Loucy (cell line): Measurements from ENCODE around the gene EFCAB13.

Source experiments
- H2AFZ ChIP-seq: fragments of 200-600 bp; sonication (generic); 2 replicates; pipeline ENCODE4 v1.6.0; 2016; ENCODE audit warnings: antibody characterized with exemption, mild to moderate bottlenecking, low read length, moderate library complexity
- H3F3A ChIP-seq: fragments of 200-600 bp; 2 replicates; pipeline ENCODE4 v1.6.0; 2016; ENCODE audit warnings: antibody characterized with exemption, low read depth, mild to moderate bottlenecking
- H3K27me3 ChIP-seq: fragments of 200-600 bp; sonication (generic); 2 replicates; pipeline ENCODE4 v1.6.1; 2014; ENCODE audit warnings: low read length, mild to moderate bottlenecking; ENCODE audit not compliant: insufficient read depth, poor library complexity, severe bottlenecking
- H3K36me3 ChIP-seq: fragments of 200-600 bp; sonication (generic); 2 replicates; pipeline ENCODE4 v1.6.1; 2016; ENCODE audit warnings: low read length; ENCODE audit not compliant: insufficient read depth
- H3K4me1 ChIP-seq: fragments of 200-600 bp; sonication (generic); 2 replicates; pipeline ENCODE4 v1.5.1; 2014; ENCODE audit warnings: low read length, mild to moderate bottlenecking; ENCODE audit not compliant: insufficient read depth, poor library complexity, severe bottlenecking
- H3K4me2 ChIP-seq: fragments of 200-600 bp; sonication (generic); 2 replicates; pipeline ENCODE4 v1.6.0; 2014; ENCODE audit warnings: antibody characterized with exemption, low read length, low read depth, mild to moderate bottlenecking; ENCODE audit not compliant: poor library complexity, severe bottlenecking
- H3K4me3 ChIP-seq: fragments of 200-600 bp; sonication (generic); 2 replicates; pipeline ENCODE4 v1.5.1; 2014; ENCODE audit warnings: low read length, mild to moderate bottlenecking, mixed read lengths; ENCODE audit not compliant: poor library complexity, severe bottlenecking
- H3K79me2 ChIP-seq: fragments of 200-600 bp; sonication (generic); 2 replicates; pipeline ENCODE4 v1.6.1; 2014; ENCODE audit warnings: low read length; ENCODE audit not compliant: insufficient read depth
- H3K9ac ChIP-seq: fragments of 200-600 bp; sonication (generic); 2 replicates; pipeline ENCODE4 v1.6.0; 2014; ENCODE audit warnings: mild to moderate bottlenecking, low read depth, low read length, moderate library complexity; ENCODE audit not compliant: poor library complexity, severe bottlenecking
- H3K9me2 ChIP-seq: fragments of 200-600 bp; sonication (generic); replicated peaks from 2 replicates; pipeline ENCODE4 v1.6.1; 2016; ENCODE audit warnings: low read depth, low read length, mixed read lengths
- H3K9me3 ChIP-seq: fragments of 200-600 bp; sonication (generic); 2 replicates; pipeline ENCODE4 v1.6.1; 2014; ENCODE audit warnings: mild to moderate bottlenecking, antibody characterized with exemption, low read length, low read depth; ENCODE audit not compliant: insufficient read depth
- H4K20me1 ChIP-seq: fragments of 200-600 bp; sonication (generic); 2 replicates; pipeline ENCODE4 v1.6.0; 2014; ENCODE audit warnings: antibody characterized with exemption, low read length, mild to moderate bottlenecking; ENCODE audit not compliant: insufficient read depth, poor library complexity, severe bottlenecking
- CTCF ChIP-seq: fragments of 200-600 bp; sonication (generic); conservative IDR thresholded peaks from 2 replicates; pipeline ENCODE4 v1.5.1; 2014; ENCODE audit warnings: mild to moderate bottlenecking, antibody characterized with exemption, low read length
- EZH2phosphoT487 ChIP-seq: fragments of 200-600 bp; IDR thresholded peaks from 2 replicates; pipeline ENCODE4 v1.6.1; 2018; ENCODE audit warnings: antibody characterized with exemption, mild to moderate bottlenecking, moderate library complexity, borderline replicate concordance

Gene EFCAB13

GRCh38 chr17:47280072-47280811 is 43.5 kb upstream of the EFCAB13 start:
- Histone ChIP-seq H3K27me3 (no peaks in the 10 kb centered on the region), H3K9me2 (no peaks in the 10 kb centered on the region), H3K4me2 (no peak overlapping the region), H2AFZ (no peak overlapping the region), H3K36me3 (no peaks in the 10 kb centered on the region), H3K9ac (no peak overlapping the region), H4K20me1 (no peaks in the 10 kb centered on the region), H3K4me3 (no peak overlapping the region), H3F3A (no peaks in the 10 kb centered on the region), H3K9me3 (no peaks in the 10 kb centered on the region), H3K79me2 (no peaks in the 10 kb centered on the region), H3K4me1 (no peaks in the 10 kb centered on the region)
- no peak for TF ChIP-seq EZH2phosphoT487
- no peak for TF ChIP-seq CTCF

- no peaks in the 10 kb centered on the region for H4K20me1 ChIP-seq
- H3K79me2 ChIP-seq: no peaks in the 10 kb centered on the region
- peaks cover 1% of the 10 kb centered on the region for H3K4me1 ChIP-seq
- no peaks in the 10 kb centered on the region for H3K9me2 ChIP-seq
- no peaks in the 10 kb centered on the region for H3K9me3 ChIP-seq
- no peak for TF ChIP-seq CTCF
- no peak for TF ChIP-seq EZH2phosphoT487
- H3K4me3 ChIP-seq: no peak overlapping the region
- no peaks in the 10 kb centered on the region for H3K36me3 ChIP-seq
- no peak overlapping the region for H2AFZ ChIP-seq
- no peak overlapping the region for H3K4me2 ChIP-seq
- H3F3A ChIP-seq: no peaks in the 10 kb centered on the region
- no peaks in the 10 kb centered on the region for H3K27me3 ChIP-seq
- no peak overlapping the region for H3K9ac ChIP-seq
Observed at GRCh38 chr17:47281216-47281615, 42.5 kb upstream of the EFCAB13 start.

- H3K36me3 ChIP-seq: no peaks in the 10 kb centered on the region
- no peaks in the 10 kb centered on the region for H3K9me3 ChIP-seq
- H3K4me1 ChIP-seq: peaks cover 5% of the 10 kb centered on the region
- H3K79me2 ChIP-seq: no peaks in the 10 kb centered on the region
- H3F3A ChIP-seq: no peaks in the 10 kb centered on the region
- no peak overlapping the region for H3K4me2 ChIP-seq
- H3K4me3 ChIP-seq: no peak overlapping the region
- no peaks in the 10 kb centered on the region for H3K27me3 ChIP-seq
- H3K9me2 ChIP-seq: no peaks in the 10 kb centered on the region
- H3K9ac ChIP-seq: no peak overlapping the region
- TF ChIP-seq EZH2phosphoT487 (no peak), CTCF (no peak)
- no peaks in the 10 kb centered on the region for H4K20me1 ChIP-seq
- H2AFZ ChIP-seq: no peak overlapping the region
Observed at GRCh38 chr17:47285003-47285402, 38.8 kb upstream of the EFCAB13 start.
